Spleen (tissue), 7 donors: ENCODE data around the gene CATSPER3.

Experiments used
- POLR2A ChIP-seq, 3 donors: fragments of 450-650 bp; IDR thresholded peaks; one replicate each; pipeline ENCODE4 v1.5.1; 2017; ENCODE audit warnings: antibody characterized with exemption in 3 of 3, mild to moderate bottlenecking in 1 of 3
- POLR2AphosphoS5 ChIP-seq, 3 donors: sonication (generic); formaldehyde crosslinking; IDR thresholded peaks; one replicate each; pipeline ENCODE4 v1.5.1; 2017; ENCODE audit warnings: antibody characterized with exemption in 3 of 3
- TF ChIP-seq, protein P1 (sequence below), 11 experiments: fragments of 200-600 bp in 7 of 11; fragments of 450-650 bp in 4 of 11; sonication (generic) in 4 of 11; IDR thresholded peaks in 8 of 11; conservative IDR thresholded peaks in 3 of 11; 1 replicate in 7 of 11; 2 replicates in 4 of 11; pipeline versions ENCODE4 v1.4.0 to v1.8.0; 2016 to 2021; ENCODE audit warnings: antibody characterized with exemption in 11 of 11, inconsistent platforms in 4 of 11, mild to moderate bottlenecking in 1 of 11
- donor health status: DM: no; HTN: no; CAD: no; lungs with moderate emphysema.
- donor health status: DM: no; HTN: no; CAD: no.
- donor health status: DM: no; HTN: no; CAD: no.

DNA sequence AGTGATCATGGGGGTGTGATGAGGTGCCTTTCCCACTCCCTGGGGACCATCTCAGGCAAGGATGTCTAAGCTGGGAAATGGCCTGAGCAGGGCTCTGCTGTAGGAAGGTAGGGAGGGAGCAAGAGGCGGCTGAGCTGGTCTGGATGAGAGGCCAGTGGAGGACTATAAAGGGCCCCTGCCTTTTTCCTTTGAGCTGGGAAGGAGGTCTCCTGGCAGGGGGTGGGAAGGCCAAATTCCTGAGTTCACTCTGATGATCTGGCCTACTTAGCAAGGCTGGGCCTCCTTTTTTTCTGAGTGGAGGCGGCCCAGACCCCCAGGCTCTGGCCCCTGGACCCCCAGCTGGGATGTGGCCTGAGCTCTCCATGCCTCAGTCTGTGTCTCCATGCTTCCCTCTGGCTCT lies 80.6 kb downstream of the CATSPER3 start:
- TF ChIP-seq, protein P1, sequence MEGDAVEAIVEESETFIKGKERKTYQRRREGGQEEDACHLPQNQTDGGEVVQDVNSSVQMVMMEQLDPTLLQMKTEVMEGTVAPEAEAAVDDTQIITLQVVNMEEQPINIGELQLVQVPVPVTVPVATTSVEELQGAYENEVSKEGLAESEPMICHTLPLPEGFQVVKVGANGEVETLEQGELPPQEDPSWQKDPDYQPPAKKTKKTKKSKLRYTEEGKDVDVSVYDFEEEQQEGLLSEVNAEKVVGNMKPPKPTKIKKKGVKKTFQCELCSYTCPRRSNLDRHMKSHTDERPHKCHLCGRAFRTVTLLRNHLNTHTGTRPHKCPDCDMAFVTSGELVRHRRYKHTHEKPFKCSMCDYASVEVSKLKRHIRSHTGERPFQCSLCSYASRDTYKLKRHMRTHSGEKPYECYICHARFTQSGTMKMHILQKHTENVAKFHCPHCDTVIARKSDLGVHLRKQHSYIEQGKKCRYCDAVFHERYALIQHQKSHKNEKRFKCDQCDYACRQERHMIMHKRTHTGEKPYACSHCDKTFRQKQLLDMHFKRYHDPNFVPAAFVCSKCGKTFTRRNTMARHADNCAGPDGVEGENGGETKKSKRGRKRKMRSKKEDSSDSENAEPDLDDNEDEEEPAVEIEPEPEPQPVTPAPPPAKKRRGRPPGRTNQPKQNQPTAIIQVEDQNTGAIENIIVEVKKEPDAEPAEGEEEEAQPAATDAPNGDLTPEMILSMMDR (IDR thresholded peaks at IDR 0.05 in 8 of 11, conservative IDR thresholded peaks at IDR 0.05 in 3 of 11): no peak
- TF ChIP-seq POLR2A (IDR thresholded peaks at IDR 0.05): no peak
- TF ChIP-seq POLR2AphosphoS5 (IDR thresholded peaks at IDR 0.05): no peak
